Measurements from ENCODE around the gene FAM78B.

Gene FAM78B

DNA sequence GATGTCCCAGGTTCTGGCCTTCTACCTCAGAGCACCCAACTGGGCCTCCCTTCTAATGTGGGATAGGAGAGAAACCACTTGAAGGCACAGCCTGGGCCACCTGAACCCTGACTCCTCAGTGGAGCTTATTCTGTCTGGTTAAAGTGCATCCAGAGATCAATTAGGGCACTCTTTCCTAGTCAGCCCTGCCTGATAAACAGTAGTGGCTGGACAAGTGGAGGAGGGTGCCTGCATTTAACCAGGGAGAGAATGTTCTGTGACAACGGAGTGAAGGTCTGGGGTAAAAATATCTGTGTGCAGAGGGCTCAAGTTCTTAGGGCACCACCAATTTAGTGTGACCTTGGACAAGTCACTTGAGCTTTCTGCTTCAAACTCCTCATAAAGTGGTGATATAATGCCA, 101.8 kb downstream of the FAM78B start:
- no peak for ATAC-seq (replicated peaks)
- peaks cover 3% of the 10 kb centered on the region for H3K36me3 Mint-ChIP-seq (ENCODE audit: insufficient read depth)

DNA sequence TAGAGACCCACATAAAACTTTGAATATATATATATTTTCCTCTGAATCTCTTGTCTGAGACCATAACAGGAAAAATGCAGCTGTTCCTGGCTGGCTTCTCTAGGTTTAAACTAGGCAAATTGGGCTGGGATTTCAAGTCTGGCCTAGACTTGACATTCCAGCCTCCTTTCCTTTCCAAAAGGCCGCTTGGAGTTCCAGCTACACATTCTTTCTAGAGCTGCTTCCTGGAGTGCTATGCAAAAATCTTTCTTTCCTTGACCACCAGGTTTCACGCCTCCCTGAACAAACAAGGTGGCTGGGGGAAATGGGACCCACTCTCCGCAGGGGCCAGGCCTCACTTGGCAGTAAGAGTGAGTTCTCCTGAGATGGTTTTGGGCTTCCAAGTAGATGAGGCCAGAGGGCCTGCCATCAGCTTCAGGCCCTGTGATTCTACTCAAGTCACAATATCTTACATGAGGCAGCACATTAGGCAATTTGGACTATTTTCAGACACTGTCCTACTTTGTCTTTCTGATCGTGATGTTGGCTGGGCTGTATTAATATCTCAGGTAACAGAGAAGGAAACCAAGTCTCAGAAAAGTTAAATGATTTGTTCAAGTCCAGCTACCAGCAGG, 102.4 kb downstream of the FAM78B start:
- H3K9me3 Mint-ChIP-seq, result peaks cover 0 to under 1% of the 10 kb centered on the region in 2 donors

More for the DNA sequence above, 101.8 kb downstream of the FAM78B start:
- H3K4me3 Mint-ChIP-seq, result no peak overlapping the region
- peaks cover 3 to 5% of the 10 kb centered on the region in 2 donors for H3K9me3 Mint-ChIP-seq
- H3K4me1 Mint-ChIP-seq (ENCODE audit: low read depth in 2 of 2), result no peaks in the 10 kb centered on the region
- no peak overlapping the region for H3K27ac Mint-ChIP-seq
- H3K27me3 Mint-ChIP-seq, result peaks cover 0 to under 1% of the 10 kb centered on the region in 2 donors
- no peak for DNase-seq

DNA sequence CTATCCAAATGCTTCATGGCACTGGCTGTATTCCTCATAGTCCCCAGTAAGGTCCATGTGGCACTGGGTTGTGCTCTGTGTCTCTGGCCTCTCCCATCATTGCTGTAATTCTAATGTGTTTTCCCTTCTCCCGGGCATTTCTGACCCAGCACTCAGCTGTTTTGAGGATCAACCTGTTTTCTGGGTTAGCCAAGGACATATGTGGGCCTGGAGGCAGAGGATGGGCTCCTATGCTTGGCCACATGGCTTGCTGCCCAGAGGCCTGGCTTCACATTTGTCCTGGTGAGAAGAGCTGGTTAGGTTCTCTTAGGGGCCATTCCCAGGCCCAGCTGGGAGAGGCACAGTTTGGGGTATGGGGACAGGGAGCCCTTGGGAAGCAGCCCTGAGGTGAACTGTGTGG, 103.1 kb downstream of the FAM78B start:
- H3K27me3 Mint-ChIP-seq, result peaks cover 8 to 13% of the 10 kb centered on the region in 2 donors
- ATAC-seq (replicated peaks), result no peak
- DNase-seq, result no peak
- H3K4me1 Mint-ChIP-seq (ENCODE audit: low read depth in 2 of 2), result no peaks in the 10 kb centered on the region
- no peak overlapping the region for H3K4me3 Mint-ChIP-seq
- H3K36me3 Mint-ChIP-seq (ENCODE audit: insufficient read depth), result peaks cover 3% of the 10 kb centered on the region
- no peak overlapping the region for H3K27ac Mint-ChIP-seq
- peaks cover 0 to 7% of the 10 kb centered on the region in 2 donors for H3K9me3 Mint-ChIP-seq

More for the DNA sequence above, 102.4 kb downstream of the FAM78B start:
- ATAC-seq (replicated peaks) (no peak), DNase-seq (no peak)
- no peak overlapping the region for H3K27ac Mint-ChIP-seq
- peaks cover under 1 to 6% of the 10 kb centered on the region in 2 donors for H3K27me3 Mint-ChIP-seq
- no peak overlapping the region for H3K4me3 Mint-ChIP-seq
- H3K4me1 Mint-ChIP-seq (ENCODE audit: low read depth in 2 of 2), result no peaks in the 10 kb centered on the region
- H3K36me3 Mint-ChIP-seq (ENCODE audit: insufficient read depth), result peaks cover 3% of the 10 kb centered on the region

DNA sequence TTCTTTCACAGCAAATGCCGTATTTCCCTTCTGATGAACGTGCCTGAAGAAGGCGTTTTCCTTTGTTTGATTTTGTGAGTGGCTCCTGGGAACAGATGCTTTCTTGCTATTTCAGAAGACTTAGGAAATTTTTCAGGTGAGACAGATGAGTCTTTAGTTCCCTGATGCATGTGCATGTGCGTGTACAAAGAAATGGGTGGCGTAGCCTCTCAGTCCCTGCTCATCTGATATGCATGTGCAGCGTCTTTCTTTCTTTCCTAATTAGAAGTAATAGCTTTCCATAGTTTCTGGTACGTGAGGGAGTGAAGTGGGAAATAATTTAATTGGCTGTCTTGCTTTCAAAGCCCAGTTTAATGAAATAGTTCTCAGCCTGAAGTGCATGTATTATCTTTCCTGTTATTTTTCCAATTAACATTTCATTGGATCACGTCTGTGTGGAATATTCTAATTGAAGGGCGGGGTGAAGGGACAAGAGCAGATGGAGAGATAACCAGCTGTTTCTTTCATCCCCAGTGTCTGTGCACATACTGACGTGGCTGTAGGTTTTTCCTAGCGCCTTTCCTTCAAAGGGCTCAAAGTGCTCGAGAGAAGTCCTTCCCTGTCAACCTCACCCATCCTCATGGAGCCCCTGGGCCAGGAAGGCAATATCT, 104.3 kb downstream of the FAM78B start:
- Mint-ChIP-seq H3K4me3 (no peak overlapping the region), H3K4me1 (ENCODE audit: low read depth in 2 of 2) (no peaks in the 10 kb centered on the region), H3K9me3 (peaks cover 0 to 7% of the 10 kb centered on the region in 2 donors), H3K36me3 (ENCODE audit: insufficient read depth) (peaks cover 3% of the 10 kb centered on the region), H3K27ac (no peak overlapping the region), H3K27me3 (peaks cover 8 to 25% of the 10 kb centered on the region in 2 donors)
- DNase-seq, result no peak
- ATAC-seq (replicated peaks), result no peak

DNA sequence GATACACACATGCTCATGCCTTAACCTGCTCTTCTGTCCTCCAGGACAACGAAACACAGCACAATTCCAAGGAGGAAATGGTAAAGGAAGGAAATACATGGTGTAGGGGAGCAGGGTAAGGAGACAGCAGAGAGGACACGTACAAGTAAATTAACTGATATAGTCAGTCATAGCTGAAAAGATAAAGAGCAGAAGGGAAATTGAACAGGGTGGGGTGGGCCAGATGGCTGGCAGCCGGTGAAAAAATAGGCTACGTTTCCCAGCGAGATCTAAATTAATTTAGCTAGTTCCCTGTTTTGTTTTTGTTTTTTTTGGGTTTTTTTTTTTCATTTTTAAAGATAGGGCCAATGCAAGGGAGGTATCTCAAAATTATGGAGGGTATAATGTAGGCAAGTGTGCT, 109.2 kb downstream of the FAM78B start:
- no peak overlapping the region for H3K27ac Mint-ChIP-seq
- peaks cover 14 to 48% of the 10 kb centered on the region in 2 donors for H3K27me3 Mint-ChIP-seq
- no peak for ATAC-seq (replicated peaks)
- peaks cover 0 to 14% of the 10 kb centered on the region in 2 donors for H3K9me3 Mint-ChIP-seq
- no peak for DNase-seq
- no peaks in the 10 kb centered on the region for H3K36me3 Mint-ChIP-seq (ENCODE audit: insufficient read depth)
- H3K4me3 Mint-ChIP-seq, result no peak overlapping the region
- H3K4me1 Mint-ChIP-seq (ENCODE audit: low read depth in 2 of 2), result no peaks in the 10 kb centered on the region

DNA sequence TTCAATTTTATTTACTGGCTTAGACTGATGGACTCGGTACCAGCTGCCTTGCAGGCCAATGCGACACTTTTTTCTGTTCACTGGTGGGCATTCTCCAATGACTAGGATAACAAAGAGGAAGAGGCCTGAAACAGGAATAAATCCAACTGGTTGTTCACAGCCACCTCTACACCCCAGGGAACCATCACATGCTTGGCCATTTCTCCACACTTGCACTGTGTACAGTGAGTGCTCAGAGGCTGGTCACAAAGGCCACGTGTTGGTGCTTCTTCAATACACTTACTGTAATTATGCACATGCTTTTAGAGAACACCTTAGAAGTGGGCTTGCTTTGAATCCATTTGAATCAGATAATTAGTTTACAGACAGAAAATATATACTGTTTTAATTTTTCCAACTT, 113.4 kb downstream of the FAM78B start:
- H3K9me3 Mint-ChIP-seq, result peaks cover 0 to 7% of the 10 kb centered on the region in 2 donors
- H3K4me3 Mint-ChIP-seq, result no peak overlapping the region
- peaks cover 11 to 40% of the 10 kb centered on the region in 2 donors for H3K27me3 Mint-ChIP-seq
- ATAC-seq (replicated peaks) (no peak), DNase-seq (no peak)
- no peaks in the 10 kb centered on the region for H3K36me3 Mint-ChIP-seq (ENCODE audit: insufficient read depth)
- no peak overlapping the region for H3K27ac Mint-ChIP-seq
- H3K4me1 Mint-ChIP-seq (ENCODE audit: low read depth in 2 of 2), result no peaks in the 10 kb centered on the region

DNA sequence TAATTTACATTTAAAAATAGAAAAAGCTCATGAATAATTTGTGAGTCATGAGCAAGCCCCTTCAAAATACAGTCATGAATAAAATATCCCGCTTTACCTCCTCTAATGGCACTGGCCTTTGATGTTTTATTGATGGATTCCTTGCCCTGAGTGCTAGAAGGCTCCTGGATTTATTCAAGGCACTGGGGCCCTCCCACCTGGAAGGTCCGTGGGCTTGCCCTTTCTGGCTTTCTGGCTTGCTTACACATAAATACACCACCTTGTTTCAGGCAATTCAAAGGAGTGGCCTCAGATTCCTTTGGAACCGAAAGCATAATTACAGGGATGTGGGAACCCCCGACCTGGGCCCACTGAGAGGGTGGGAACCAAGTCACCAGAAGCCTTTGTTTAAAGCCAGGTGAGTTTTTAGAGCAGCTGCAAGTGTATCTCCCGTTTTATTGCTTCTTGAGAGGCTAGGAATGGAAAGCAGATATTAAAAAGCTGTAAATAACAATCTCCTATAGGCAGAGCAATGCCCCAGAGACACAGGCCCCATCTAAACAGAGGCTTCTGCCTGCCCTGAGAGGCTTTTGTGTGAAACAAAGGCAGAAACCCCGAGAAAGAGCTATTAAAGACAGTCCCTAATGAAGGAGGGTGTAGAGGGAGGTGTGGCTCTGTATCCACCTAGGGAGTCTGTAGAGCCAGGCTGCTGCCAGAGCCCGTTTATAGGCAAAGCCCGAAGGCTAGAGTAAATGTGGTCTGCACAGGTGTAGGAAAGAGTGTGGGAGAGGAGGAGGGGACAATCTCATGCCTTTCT, 126.4 kb downstream of the FAM78B start:
- H3K9me3 Mint-ChIP-seq, result peaks cover 0 to 2% of the 10 kb centered on the region in 2 donors
- DNase-seq, result no peak
- H3K4me1 Mint-ChIP-seq (ENCODE audit: low read depth in 2 of 2), result no peaks in the 10 kb centered on the region
- no peak for ATAC-seq (replicated peaks)
- H3K27me3 Mint-ChIP-seq, result peaks cover 21 to 33% of the 10 kb centered on the region in 2 donors
- no peak overlapping the region for H3K4me3 Mint-ChIP-seq
- H3K36me3 Mint-ChIP-seq (ENCODE audit: insufficient read depth), result no peaks in the 10 kb centered on the region
- no peak overlapping the region for H3K27ac Mint-ChIP-seq

DNA sequence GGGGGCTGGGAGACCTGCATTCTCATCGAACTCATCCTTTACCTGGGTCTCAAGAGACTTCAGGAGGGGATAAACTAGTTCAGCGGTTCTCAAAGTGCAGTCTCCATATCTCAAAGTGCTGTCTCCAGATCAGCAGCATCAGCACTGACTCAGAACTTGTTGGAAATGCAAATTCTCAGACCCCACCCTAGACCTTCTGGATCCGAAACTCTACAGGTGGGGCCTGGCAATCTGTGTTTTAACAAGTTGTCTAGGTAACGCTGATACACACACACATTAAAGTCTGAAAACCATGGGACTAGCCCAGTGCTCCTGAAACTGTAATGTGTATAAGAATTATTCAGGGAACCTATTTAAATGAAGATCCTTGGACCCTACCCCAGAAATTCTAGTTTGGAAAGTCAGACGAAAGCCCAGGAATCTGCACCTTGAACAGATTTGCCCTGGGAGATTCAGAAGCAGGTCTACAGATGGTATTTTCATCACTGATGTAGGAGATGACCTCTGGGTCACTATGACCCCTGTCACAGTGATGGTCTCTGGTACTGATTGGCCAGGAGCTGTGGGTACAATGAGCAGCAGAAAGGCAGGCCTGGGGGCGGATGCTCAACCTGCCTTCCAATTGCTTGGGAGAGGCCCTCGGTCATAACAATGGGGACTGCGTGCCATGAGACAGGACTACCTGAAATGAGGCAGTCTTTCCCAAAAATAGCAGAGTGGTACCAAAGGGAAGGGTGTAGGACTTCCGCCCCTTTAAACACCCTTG, 127.2 kb downstream of the FAM78B start:
- Mint-ChIP-seq H3K27ac (no peak overlapping the region), H3K4me1 (ENCODE audit: low read depth in 2 of 2) (no peaks in the 10 kb centered on the region)

DNA sequence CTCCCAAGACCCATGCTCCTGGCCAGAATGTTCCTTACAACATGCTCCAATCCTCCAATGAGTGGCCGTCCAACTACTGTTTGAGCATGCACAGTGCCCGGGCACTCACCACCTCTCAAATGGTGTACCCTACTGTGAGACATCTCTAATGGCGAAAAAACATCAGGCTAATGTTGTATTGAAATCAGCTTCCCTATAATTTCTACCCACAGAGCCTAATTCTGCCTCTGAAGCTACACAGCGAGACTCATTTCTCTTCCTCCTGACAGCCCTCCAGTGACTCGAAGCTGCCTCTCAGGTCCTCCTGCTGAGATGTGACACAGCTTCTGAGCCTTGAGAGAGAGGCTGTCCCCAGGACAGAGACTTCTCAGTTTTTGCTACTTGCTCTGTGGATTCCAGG, 130.7 kb downstream of the FAM78B start:
- H3K4me1 Mint-ChIP-seq (ENCODE audit: low read depth in 2 of 2), result no peaks in the 10 kb centered on the region
- ATAC-seq (replicated peaks) (no peak), DNase-seq (no peak)
- peaks cover 7 to 35% of the 10 kb centered on the region in 2 donors for H3K27me3 Mint-ChIP-seq
- no peaks in the 10 kb centered on the region for H3K36me3 Mint-ChIP-seq (ENCODE audit: insufficient read depth)
- no peak overlapping the region for H3K27ac Mint-ChIP-seq
- peaks cover 2 to 5% of the 10 kb centered on the region in 2 donors for H3K9me3 Mint-ChIP-seq
- H3K4me3 Mint-ChIP-seq, result no peak overlapping the region

More for the DNA sequence above, 127.2 kb downstream of the FAM78B start:
- no peak for DNase-seq
- no peak for ATAC-seq (replicated peaks)
- Mint-ChIP-seq H3K27me3 (peaks cover 21 to 40% of the 10 kb centered on the region in 2 donors), H3K9me3 (peaks cover 0 to 2% of the 10 kb centered on the region in 2 donors), H3K36me3 (ENCODE audit: insufficient read depth) (no peaks in the 10 kb centered on the region), H3K4me3 (no peak overlapping the region)

DNA sequence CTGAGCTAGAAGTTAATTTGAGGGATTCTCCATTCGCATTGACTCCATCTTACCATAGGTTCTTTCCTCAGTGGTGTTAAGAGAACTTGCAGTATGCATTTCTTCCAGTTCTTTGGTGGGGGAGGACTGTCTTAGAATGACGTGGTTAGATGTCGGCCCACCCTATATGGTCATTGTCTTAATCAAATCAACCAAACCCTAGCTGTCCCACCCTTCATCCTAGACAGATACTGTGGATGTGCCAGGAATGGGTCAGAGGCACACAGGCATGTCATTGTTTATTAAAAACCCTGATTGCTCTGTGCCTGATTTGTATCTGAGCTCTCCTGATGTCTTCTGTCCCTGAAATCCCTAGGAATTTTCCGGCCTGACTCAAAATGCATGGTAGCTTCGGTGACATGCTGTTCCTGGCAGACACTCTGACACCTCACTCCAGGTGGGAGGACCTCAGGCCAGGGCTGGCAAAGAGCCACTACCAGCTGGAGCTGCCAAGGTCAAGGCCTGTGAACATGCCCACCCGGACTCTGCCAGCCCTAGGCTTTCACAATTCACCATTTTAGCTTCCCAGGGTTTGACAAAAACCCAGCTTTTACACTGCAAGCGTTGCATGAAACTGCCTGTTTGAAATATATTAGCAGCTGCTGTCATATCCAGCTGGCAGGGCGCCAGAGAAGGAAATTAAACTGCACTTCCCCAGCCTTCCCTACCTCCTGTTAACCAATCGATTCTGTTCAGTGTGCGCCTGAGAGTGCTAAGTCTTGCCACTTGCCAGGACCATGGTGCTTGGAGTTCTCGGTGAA, 134.0 kb downstream of the FAM78B start:
- no peaks in the 10 kb centered on the region for H3K36me3 Mint-ChIP-seq (ENCODE audit: insufficient read depth)
- no peaks in the 10 kb centered on the region for H3K4me1 Mint-ChIP-seq (ENCODE audit: low read depth in 2 of 2)
- H3K4me3 Mint-ChIP-seq, result no peak overlapping the region
- peaks cover 0 to 7% of the 10 kb centered on the region in 2 donors for H3K9me3 Mint-ChIP-seq
- no peak overlapping the region for H3K27ac Mint-ChIP-seq
- ATAC-seq (replicated peaks) (no peak), DNase-seq (no peak)
- H3K27me3 Mint-ChIP-seq, result peaks cover 0 to 59% of the 10 kb centered on the region in 2 donors

DNA sequence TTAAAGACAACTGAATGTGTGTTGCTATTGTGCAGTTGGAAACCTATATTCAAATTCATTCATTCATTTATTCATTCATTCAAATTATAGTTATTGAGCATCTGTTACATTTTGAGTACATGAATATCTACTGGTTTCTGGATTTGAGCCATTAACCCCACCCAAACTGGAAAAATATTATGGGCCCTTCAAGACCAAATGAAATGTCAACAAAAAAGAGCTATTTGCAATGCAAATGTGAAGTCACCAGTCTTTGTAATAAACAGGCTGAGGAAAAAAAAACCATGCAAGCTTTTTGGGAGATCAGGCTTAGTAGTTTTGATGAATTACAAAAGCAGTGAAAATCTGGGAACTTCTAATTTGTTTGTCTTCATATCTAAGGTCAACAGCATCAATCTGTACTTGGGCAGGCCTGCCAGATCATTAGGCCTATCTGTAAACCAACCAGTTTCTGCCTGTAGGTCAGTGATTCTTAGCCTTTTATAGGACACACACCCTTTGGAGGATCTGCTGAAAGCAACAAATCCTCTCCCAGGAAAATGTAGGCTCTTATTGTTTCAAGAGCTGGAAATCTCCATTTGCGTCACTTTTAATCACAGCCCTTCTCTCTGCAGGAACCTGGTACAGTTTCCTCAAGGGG, 134.7 kb downstream of the FAM78B start:
- DNase-seq (no peak), ATAC-seq (replicated peaks) (no peak)
- Mint-ChIP-seq H3K4me3 (no peak overlapping the region), H3K27ac (no peak overlapping the region), H3K36me3 (ENCODE audit: insufficient read depth) (no peaks in the 10 kb centered on the region), H3K4me1 (ENCODE audit: low read depth in 2 of 2) (no peaks in the 10 kb centered on the region), H3K9me3 (peaks cover 0 to 7% of the 10 kb centered on the region in 2 donors), H3K27me3 (peaks cover 6 to 62% of the 10 kb centered on the region in 2 donors)

DNA sequence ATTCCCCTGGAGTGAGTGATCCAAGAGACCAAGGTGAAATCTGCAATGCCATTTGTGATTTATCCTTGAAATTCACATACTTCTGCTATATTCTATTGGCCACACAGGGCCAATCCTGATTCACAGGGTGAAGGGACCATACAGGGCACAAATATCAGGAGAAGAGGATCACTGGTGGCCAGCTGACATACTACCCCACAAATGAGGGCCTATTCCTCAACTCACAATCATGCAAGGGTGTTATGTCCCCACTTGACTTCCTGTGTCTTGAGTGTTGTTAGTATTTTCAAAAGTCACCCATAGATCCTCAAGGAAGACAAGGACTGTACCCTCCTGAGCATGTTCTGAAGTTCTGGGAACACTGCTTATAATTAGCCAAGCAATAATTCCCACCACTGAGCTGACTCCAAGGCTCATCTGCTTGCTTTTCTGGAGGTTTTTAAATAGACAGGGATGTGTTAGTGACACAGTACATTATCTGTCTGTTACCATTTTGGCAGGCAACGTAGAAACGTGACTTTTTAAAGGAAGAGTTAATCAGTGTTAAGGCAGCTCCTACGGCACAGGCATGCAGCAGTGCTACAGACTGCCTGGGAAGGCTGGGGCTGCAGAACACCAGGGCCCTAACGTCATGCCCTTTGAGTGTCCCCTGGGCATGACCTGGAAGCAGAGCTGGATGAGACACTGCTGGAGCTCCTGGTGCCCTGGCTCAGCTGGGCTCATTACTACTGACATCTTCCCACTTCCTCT, 137.4 kb downstream of the FAM78B start:
- no peak overlapping the region for H3K4me3 Mint-ChIP-seq
- ATAC-seq (replicated peaks) (no peak), DNase-seq (no peak)
- no peaks in the 10 kb centered on the region for H3K4me1 Mint-ChIP-seq (ENCODE audit: low read depth in 2 of 2)
- H3K27ac Mint-ChIP-seq, result no peak overlapping the region
- H3K9me3 Mint-ChIP-seq, result peaks cover 0 to 7% of the 10 kb centered on the region in 2 donors
- peaks cover 9 to 47% of the 10 kb centered on the region in 2 donors for H3K27me3 Mint-ChIP-seq
- no peaks in the 10 kb centered on the region for H3K36me3 Mint-ChIP-seq (ENCODE audit: insufficient read depth)
